GM18517 (cell line): ENCODE results near the gene RXRB.

Experiments
- ATAC-seq: cut with Tn5 transposase; IDR thresholded peaks from one replicate; pipeline ENCODE4 v1.9.1; 2021; ENCODE audit warnings: mild to moderate bottlenecking, moderate library complexity; ENCODE audit not compliant: unreplicated experiment

Gene RXRB

DNA sequence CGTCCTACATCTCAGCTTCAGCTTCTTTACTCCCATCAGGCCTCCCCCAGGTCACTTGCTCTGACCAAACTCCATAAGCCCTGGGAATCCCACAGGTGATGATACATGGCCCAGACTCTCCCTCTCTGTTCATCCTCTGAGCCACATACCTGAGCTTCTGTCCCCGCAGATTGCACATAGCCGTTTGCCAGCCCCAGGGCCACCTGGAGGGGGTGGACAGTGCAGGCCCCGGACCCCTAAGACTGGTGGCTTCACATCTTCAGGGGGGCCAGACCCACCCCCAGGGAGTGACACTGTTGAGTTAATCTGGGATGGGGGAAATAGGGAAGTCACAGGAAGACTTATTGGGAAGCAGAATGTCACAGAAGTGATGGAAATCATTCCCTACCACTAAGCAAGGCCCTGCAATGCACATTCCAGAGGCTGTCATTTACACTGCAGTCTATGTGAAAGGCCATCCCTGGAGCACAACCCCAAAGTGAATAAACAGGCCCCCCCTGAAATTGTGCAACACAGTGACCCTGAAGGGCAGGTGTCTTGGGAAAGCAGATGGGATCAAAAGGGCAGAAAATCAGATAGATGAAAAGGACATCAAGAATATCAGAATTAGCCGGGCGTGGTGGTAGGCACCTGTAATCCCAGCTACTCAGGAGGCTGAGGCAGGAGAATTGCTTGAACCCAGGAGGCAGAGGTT is 2.2 kb downstream of the RXRB start:
- no peak for ATAC-seq

- no peak for ATAC-seq
These were observed 2.9 kb downstream of the RXRB start for GRCh38 chr6:33197431-33198048.

DNA sequence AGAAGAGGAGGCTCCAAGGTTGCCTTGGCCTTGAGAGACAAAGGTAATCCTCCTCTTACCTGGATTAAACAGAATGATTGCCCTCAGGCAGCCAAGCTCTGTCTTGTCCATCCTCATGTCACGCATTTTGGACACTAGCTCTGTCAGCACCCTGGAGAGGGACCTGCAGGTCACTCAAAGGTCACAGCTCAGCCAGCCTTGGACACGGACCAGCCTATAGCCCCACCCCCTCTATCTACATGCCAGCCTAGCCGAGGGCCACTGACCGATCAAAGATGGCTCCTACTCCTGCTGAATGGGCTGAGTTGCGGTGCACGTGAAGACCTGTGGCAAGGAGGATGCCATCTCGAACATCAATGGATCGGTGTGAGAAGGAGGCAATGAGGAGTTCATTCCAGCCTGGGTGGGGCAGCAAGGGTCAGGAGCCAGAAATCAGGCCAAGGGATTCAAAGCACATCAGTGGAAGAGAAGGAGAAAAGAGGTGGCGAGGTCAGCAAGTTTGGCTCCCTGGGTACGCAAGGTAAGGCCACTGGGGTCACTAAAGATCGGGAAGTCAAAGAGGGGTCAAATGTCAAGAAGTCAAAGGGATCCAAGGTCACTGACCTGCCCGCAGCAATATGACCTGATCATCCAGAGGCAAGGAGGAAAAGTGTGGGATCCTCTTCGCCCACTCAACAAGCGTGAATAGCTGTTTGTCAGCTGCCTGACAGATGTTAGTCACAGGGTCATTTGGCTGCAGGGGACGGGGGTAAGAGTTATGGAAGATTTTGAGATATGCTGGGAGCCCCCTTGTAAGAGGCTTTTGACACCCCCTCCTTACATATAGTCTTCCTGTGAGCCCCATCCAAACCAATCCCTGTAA is 4.9 kb downstream of the RXRB start:
- ATAC-seq = no peak

- ATAC-seq = no peak
These were observed 6.0 kb downstream of the RXRB start for GRCh38 chr6:33194431-33194979.

DNA sequence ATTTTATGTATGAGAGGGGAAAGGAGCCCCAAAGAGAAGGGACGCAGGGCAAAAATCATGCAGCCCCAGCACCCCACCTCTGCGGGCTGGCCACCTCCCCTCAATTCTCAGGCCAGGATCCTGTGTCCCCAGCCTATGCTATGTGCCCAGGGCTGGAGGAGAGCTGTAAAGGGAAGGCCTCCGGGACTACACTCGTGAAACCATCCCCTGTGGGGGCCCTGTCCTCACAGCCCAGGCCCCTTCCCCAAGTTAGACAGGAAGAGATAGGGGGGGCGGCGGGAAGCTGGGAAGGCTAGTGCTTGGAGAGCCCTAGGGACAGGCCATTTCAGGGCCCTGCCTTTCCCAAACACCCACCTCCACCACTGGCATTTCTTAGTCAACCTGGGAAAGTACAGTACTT is 6.8 kb downstream of the RXRB start:
- no peak for ATAC-seq

GRCh38 chr6:33192671-33193602 is 7.5 kb downstream of the RXRB start:
- ATAC-seq = no peak

DNA sequence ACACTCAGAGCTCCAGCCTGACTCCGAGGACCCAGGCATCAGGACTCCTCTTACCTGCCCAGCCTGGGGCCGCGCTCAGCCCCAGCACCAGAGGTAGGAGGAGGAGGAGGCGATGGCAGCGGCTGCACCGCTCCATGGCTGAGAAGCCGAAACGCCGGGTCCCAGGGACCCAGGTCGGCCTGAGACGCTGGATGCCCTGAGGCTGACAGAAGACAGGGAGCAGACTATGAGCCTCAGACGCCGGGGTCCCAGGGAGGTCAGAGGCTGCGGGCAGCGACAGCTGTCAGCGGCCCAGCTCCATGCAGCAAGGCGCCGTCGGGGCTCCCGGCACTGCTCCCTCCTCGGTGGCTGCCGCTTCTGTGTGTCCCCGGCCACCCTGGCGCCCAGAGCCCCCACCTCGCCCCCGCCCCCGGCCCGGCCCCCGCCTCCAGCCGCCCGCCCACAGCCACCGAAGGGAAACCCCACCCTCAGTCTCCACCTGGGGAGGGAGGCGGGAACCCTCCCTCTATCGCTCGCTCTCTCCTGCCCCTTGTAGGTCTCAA is 8.3 kb downstream of the RXRB start, which contains the start of gene COL11A2:
COL11A2 (minus strand) TSS at position 363 of the 542 bp plus-strand sequence; CDS start at position 136, 227 bp downstream.
- no peak for ATAC-seq

DNA sequence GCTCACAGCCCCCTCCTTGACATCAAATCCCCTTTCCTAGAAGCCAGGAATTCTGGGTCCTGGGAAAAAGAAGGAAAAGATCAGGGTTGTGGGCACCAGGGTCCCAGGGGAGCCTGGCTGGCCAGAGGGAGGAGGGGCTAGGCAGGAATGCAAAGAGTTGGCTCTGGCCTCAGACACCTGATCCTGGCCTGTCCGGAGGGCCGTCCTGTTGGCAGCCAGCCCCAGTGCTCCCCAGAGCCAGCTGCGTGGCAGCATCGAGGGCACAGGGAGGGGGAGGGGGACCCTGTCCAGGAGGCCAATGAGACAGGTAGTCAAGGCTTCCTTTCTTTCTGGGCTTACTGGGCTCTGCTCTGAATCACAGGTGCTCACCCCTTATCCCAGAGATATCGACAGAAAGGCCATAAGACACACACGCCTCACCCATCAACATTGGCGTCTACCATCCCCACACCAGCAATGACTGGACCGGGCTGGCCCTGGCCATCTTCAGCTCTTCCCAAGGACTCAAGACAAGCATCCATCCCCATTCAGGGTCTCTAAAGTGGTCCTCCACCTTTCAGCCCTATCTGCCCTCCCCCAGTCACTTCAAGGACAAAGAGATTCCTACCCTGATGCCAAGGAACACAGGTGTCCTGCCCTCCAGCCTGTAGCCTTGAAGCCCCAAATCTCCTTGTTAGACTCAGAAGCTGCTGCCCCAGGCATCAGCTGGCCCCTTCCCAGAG is 8.9 kb downstream of the RXRB start:
- no peak for ATAC-seq

DNA sequence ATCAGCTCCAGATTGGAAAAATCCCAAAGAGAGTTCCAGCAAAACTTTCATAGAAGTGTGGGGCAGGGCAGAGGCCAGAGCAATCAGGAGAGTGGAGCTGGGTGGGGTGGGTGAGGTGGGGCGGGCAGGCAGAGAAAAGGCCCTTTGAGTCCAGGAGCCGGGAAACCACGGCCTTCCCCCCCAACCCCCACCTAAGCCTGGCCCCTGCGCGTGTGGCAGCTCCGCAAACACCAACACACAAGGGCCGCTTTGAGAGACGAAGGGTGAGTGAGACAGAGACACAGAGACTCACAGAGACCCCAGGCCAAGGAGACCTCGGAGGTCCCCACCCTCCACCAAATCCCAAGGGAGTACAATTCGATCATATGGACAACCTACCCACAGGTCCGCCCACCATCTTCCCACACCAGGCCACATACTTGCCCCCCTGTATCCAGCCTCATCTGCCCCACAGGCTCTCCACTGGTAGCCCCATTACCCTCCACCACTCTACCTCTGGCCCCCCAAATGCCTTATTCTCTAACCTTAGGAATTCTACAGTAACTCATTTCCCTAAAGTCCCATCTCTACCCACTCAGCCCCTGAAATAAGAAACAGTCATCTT is 9.9 kb downstream of the RXRB start:
- ATAC-seq = no peak

- no peak for ATAC-seq
These were observed 10.6 kb downstream of the RXRB start for GRCh38 chr6:33189625-33190448.

GRCh38 chr6:33189164-33189563 is 11.3 kb downstream of the RXRB start:
- no peak for ATAC-seq

GRCh38 chr6:33187809-33188208 is 12.7 kb downstream of the RXRB start:
- no peak for ATAC-seq

DNA sequence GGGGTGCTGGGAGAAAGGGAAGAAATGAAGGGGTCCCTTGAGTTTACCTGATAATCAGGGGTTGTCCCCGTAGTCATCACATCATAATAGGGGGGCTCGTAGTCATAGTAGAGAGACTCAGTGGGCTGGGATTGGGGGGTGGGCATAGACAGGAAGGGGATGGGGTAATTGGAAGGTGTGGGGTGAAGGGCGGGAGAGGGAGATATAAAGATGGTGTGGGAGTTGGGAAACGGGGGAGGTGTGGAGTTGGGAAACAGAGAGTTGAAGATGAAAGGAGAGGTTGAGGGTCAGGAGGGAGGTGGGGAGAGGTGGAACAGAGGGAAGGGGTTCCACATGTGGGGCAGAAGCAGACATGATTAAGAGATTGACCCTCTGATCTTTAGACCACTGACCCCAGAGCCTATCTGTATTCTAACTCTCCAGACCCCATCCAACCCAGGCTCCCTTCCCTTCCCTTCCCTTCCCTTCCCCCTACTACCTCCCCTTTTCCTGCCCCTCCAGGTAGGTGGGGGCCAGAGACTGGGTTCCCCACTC is 14.7 kb downstream of the RXRB start:
- ATAC-seq = no peak

GRCh38 chr6:33185190-33185589 is 15.3 kb downstream of the RXRB start:
- no peak for ATAC-seq

DNA sequence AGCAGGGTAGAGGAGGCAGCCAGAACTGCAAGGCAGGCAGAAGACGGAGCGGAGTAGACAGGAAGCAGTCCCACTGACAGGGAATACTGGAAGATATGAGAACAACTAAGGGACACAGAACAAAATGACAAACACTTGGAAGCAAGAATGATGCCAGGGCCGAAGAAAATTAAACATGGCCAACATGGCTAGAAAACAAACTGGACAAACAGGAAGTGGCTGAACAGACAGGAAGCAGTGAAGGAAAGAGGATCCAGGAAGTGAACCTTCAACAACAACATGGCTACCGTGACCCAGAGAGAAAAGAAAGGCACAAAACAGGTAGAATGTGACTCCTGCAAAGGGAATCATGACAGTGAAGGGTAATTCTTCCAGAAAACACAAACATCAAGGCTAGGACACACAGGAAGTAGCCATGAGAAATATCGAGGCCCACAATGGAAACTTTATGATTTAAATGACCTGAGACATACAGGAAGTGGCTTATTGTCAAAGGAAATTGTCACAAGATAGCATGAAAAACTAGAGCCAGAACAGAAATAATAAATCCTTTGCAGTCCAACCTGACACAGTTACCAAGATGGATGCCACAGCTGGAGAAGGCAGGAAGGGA is 17.3 kb downstream of the RXRB start:
- no peak for ATAC-seq

- no peak for ATAC-seq
These were observed 19.3 kb downstream of the RXRB start for GRCh38 chr6:33181141-33181540.

- ATAC-seq = no peak
These were observed 21.6 kb downstream of the RXRB start for GRCh38 chr6:33178755-33179475.
